T follicular helper cell (primary cell): ENCODE data around the gene PSME2.

ENCODE experiments used
- DNase-seq: peaks from one replicate; pipeline ENCODE4 v3.0.0-alpha.2; 2020; ENCODE audit warnings: low read depth

PSME2 gene

GRCh38 chr14:24179294-24179960 is 33.0 kb upstream of the PSME2 start:
- DNase-seq = no peak

- no peak for DNase-seq
Measured at GRCh38 chr14:24178399-24179178, 32.2 kb upstream of the PSME2 start.

GRCh38 chr14:24177891-24178290 is 31.5 kb upstream of the PSME2 start:
- no peak for DNase-seq

GRCh38 chr14:24177041-24177825 is 30.8 kb upstream of the PSME2 start:
- no peak for DNase-seq

GRCh38 chr14:24176599-24176998 is 30.2 kb upstream of the PSME2 start:
- DNase-seq = no peak

- no peak for DNase-seq
Measured at GRCh38 chr14:24172871-24173281, 26.5 kb upstream of the PSME2 start.

- no peak for DNase-seq
Measured at GRCh38 chr14:24172261-24172860, 26.0 kb upstream of the PSME2 start.

- peak; percentile 64 for DNase-seq
Measured at GRCh38 chr14:24171422-24172260, 25.2 kb upstream of the PSME2 start, which contains the start of gene REC8. TSS of gene REC8 (plus strand) at chr14:24172080. CDS start at chr14:24172553, 473 bp downstream.

- no peak for DNase-seq
Measured at GRCh38 chr14:24167469-24168114, 21.2 kb upstream of the PSME2 start.

- DNase-seq = no peak
Measured at GRCh38 chr14:24165785-24166184, 19.4 kb upstream of the PSME2 start.

- DNase-seq = no peak
Measured at GRCh38 chr14:24164518-24164991, 18.1 kb upstream of the PSME2 start.

GRCh38 chr14:24162093-24162492 is 15.7 kb upstream of the PSME2 start:
- DNase-seq = no peak

- DNase-seq = peak; percentile 96
Measured at GRCh38 chr14:24160850-24161804, 14.7 kb upstream of the PSME2 start, which contains the start of gene IRF9. TSS of gene IRF9 (plus strand) at chr14:24161265. CDS start at chr14:24162145, 880 bp downstream.

- DNase-seq = no peak
Measured at GRCh38 chr14:24160499-24160849, 14.1 kb upstream of the PSME2 start.

- no peak for DNase-seq
Measured at GRCh38 chr14:24159777-24160498, 13.5 kb upstream of the PSME2 start.

GRCh38 chr14:24157331-24157730 is 10.9 kb upstream of the PSME2 start:
- DNase-seq = no peak

- no peak for DNase-seq
Measured at GRCh38 chr14:24156840-24157239, 10.4 kb upstream of the PSME2 start.

- no peak for DNase-seq
Measured at GRCh38 chr14:24155100-24155499, 8.7 kb upstream of the PSME2 start.
